CD14-positive monocyte (primary cell): ENCODE results near the gene CCL28. TPM values are rescaled to one million over a fixed set of nuclear protein-coding genes. Genes with fewer than 3 reads are reported as not detected.
A peak's percentile ranks its signal among the peaks of the same experiment; 100 is the strongest.

Source experiments
- DNase-seq, 3 donors: peaks; one replicate each; pipeline ENCODE4 v3.0.0-alpha.2; 2011 to 2022
- H2AFZ ChIP-seq: 2 replicates; pipeline ENCODE4 v1.6.0; 2012; ENCODE audit warnings: mild to moderate bottlenecking, low read depth, low read length, inconsistent platforms; ENCODE audit not compliant: insufficient read depth, poor library complexity, severe bottlenecking
- H3K27ac ChIP-seq, 2 donors: 1 replicate in 1 of 2; 2 replicates in 1 of 2; pipeline ENCODE4 v1.5.1; 2012 to 2013; ENCODE audit warnings: low read length in 2 of 2, control low read depth in 1 of 2, inconsistent platforms in 1 of 2, low read depth in 1 of 2, mild to moderate bottlenecking in 1 of 2
- H3K27me3 ChIP-seq, 2 donors: one replicate each; pipeline versions ENCODE4 v1.6.0 to v1.6.1; 2011 to 2013; ENCODE audit warnings: low read length in 2 of 2; ENCODE audit not compliant: control insufficient read depth in 2 of 2, insufficient read depth in 2 of 2
- H3K36me3 ChIP-seq, 2 donors: replicated peaks in 1 of 2; 1 replicate in 1 of 2; 2 replicates in 1 of 2; pipeline versions ENCODE4 v1.5.1 to v1.6.1; 2012 to 2013; ENCODE audit warnings: low read length in 2 of 2, control low read depth in 1 of 2, inconsistent platforms in 1 of 2, mild to moderate bottlenecking in 1 of 2; ENCODE audit not compliant: insufficient read depth in 2 of 2, control insufficient read depth in 1 of 2
- H3K4me1 ChIP-seq, 2 donors: 1 replicate in 1 of 2; 2 replicates in 1 of 2; pipeline versions ENCODE4 v1.5.1 to v1.6.1; 2012 to 2013; ENCODE audit warnings: low read length in 2 of 2, control low read depth in 1 of 2, inconsistent platforms in 1 of 2, mild to moderate bottlenecking in 1 of 2, moderate library complexity in 1 of 2; ENCODE audit not compliant: insufficient read depth in 2 of 2, control insufficient read depth in 1 of 2
- H3K4me2 ChIP-seq: replicated peaks from 2 replicates; pipeline ENCODE3; 2012; ENCODE audit warnings: low read length, moderate library complexity, mild to moderate bottlenecking; ENCODE audit not compliant: poor library complexity, severe bottlenecking; ENCODE audit errors: extremely low read depth
- H3K4me3 ChIP-seq, 3 experiments: fragments of 200-600 bp in 1 of 3; sonication (generic) in 1 of 3; replicated peaks in 1 of 3; 1 replicate in 2 of 3; 2 replicates in 1 of 3; pipeline ENCODE4 v1.5.1; 2011 to 2013; ENCODE audit warnings: low read length in 3 of 3, mild to moderate bottlenecking in 3 of 3, control low read depth in 2 of 3, low read depth in 2 of 3, inconsistent platforms in 1 of 3, moderate library complexity in 1 of 3
- H3K79me2 ChIP-seq: 2 replicates; pipeline ENCODE4 v1.6.0; 2012; ENCODE audit warnings: mild to moderate bottlenecking, control low read depth, inconsistent platforms, low read length, moderate library complexity; ENCODE audit not compliant: insufficient read depth
- H3K9ac ChIP-seq: 2 replicates; pipeline ENCODE4 v1.6.0; 2017; ENCODE audit warnings: low read length, mild to moderate bottlenecking; ENCODE audit not compliant: insufficient read depth, poor library complexity, severe bottlenecking
- H3K9me3 ChIP-seq, 2 donors: replicated peaks in 1 of 2; 1 replicate in 1 of 2; 2 replicates in 1 of 2; pipeline versions ENCODE4 v1.5.1 to v1.6.1; 2012 to 2013; ENCODE audit warnings: low read length in 2 of 2, control low read depth in 1 of 2; ENCODE audit not compliant: control insufficient read depth in 1 of 2, insufficient read depth in 1 of 2
- H4K20me1 ChIP-seq: 2 replicates; pipeline ENCODE4 v1.6.0; 2012; ENCODE audit warnings: mild to moderate bottlenecking, low read length, control low read depth, moderate library complexity; ENCODE audit not compliant: insufficient read depth
- H3K27ac Mint-ChIP-seq, 7 donors: one replicate each; pipeline ENCODE4 v1.8.0; 2020; ENCODE audit warnings: mild to moderate bottlenecking in 7 of 7, mixed read lengths in 7 of 7, moderate library complexity in 6 of 7, inconsistent platforms in 2 of 7
- H3K27me3 Mint-ChIP-seq, 3 donors: one replicate each; pipeline ENCODE4 v1.8.0; 2021 to 2022; ENCODE audit warnings: low read depth in 3 of 3, mild to moderate bottlenecking in 3 of 3, mixed read lengths in 3 of 3, moderate library complexity in 3 of 3, inconsistent platforms in 1 of 3
- H3K36me3 Mint-ChIP-seq, 2 donors: one replicate each; pipeline ENCODE4 v1.8.0; 2020; ENCODE audit warnings: mixed read lengths in 2 of 2, inconsistent platforms in 1 of 2, mild to moderate bottlenecking in 1 of 2
- H3K4me1 Mint-ChIP-seq: one replicate; pipeline ENCODE4 v1.8.0; 2020; ENCODE audit warnings: mild to moderate bottlenecking, mixed read lengths
- H3K4me3 Mint-ChIP-seq, 2 donors: one replicate each; pipeline ENCODE4 v1.8.0; 2020; ENCODE audit warnings: mild to moderate bottlenecking in 2 of 2, mixed read lengths in 2 of 2, moderate library complexity in 1 of 2
- H3K9me3 Mint-ChIP-seq, 7 donors: one replicate each; pipeline ENCODE4 v1.8.0; 2020 to 2022; ENCODE audit warnings: mixed read lengths in 7 of 7, mild to moderate bottlenecking in 6 of 7, moderate library complexity in 6 of 7, inconsistent platforms in 2 of 7
- CTCF ChIP-seq: fragments of 200-600 bp; IDR thresholded peaks from one replicate; pipeline ENCODE4 v1.8.0; 2022; ENCODE audit warnings: antibody characterized with exemption, mild to moderate bottlenecking
- WGBS: methylation state at CpG from one replicate; pipeline ENCODE4 v1.1.5; 2013; ENCODE audit warnings: missing lambda C conversion rate; ENCODE audit not compliant: insufficient coverage; 5-methylcytosine and 5-hydroxymethylcytosine counted together
- intact Hi-C, 2 donors: fragments of 100-400 bp; cut with micrococcal nuclease; formaldehyde crosslinking; loops; one replicate each; pipeline versions ENCODE4 v1.15.0 to v1.15.1; 2023
- polyA plus RNA-seq, 3 donors: library from polyadenylated mRNA; depleted of rRNA in 1 of 3; unstranded in 2 of 3; stranded (reverse) in 1 of 3; fragments of 300-500 nt in 2 of 3; fragments of >200 nt in 1 of 3; fragmentation: Illumina TruSeq in 2 of 3; gene quantifications; 1 replicate in 2 of 3; 2 replicates in 1 of 3; pipeline ENCODE4 v1.2.3, GENCODE V29; 2012 to 2021

Gene CCL28
- polyA plus RNA-seq, 3 donors: 0.10 to 0.51 (median 0.32) TPM

- H3K4me3 Mint-ChIP-seq: no peak overlapping the region
- WGBS: no CpG with 5 or more reads among the region's 4 CpGs
- peak; percentile 75 to 86 (median 81) for DNase-seq
Observed at GRCh38 chr5:43389679-43390329, 22.4 kb downstream of the CCL28 start.

GRCh38 chr5:43386960-43387362 lies 25.2 kb downstream of the CCL28 start:
- H4K20me1 ChIP-seq: no peaks in the 10 kb centered on the region
- Mint-ChIP-seq H3K4me3 (no peak overlapping the region), H3K27me3 (peaks cover 0 to 1% (median 0%) of the 10 kb centered on the region in 3 donors), H3K9me3 (no peaks in the 10 kb centered on the region), H3K27ac (no peak overlapping the region), H3K4me1 (peaks cover 7% of the 10 kb centered on the region), H3K36me3 (peaks cover 5 to 9% of the 10 kb centered on the region in 2 donors)
- H3K4me2 ChIP-seq: no peak overlapping the region
- H3K9ac ChIP-seq: no peak overlapping the region
- H2AFZ ChIP-seq: no peak overlapping the region
- no peaks in the 10 kb centered on the region for H3K36me3 ChIP-seq
- H3K79me2 ChIP-seq: no peaks in the 10 kb centered on the region
- H3K4me3 ChIP-seq: no peak overlapping the region
- no peaks in the 10 kb centered on the region for H3K27me3 ChIP-seq
- WGBS: 67% methylated on average over 1 of the region's 3 CpGs
- DNase-seq: no peak
- H3K9me3 ChIP-seq: no peaks in the 10 kb centered on the region
- TF ChIP-seq CTCF: no peak
- H3K27ac ChIP-seq: no peak overlapping the region
- intact Hi-C loops: loop anchor here in 1 of 2 donors (10.0 kb wide), 1 partner anchor 272 kb away; no protein-coding TSS in a partner anchor
- no peaks in the 10 kb centered on the region for H3K4me1 ChIP-seq

More at GRCh38 chr5:43389679-43390329, 22.4 kb downstream of the CCL28 start:
- H3K4me1 ChIP-seq: no peaks in the 10 kb centered on the region
- TF ChIP-seq CTCF: peak; percentile 87
- no peaks in the 10 kb centered on the region for H3K36me3 ChIP-seq
- H3K4me2 ChIP-seq: no peak overlapping the region
- H3K4me3 ChIP-seq: no peak overlapping the region
- H3K9ac ChIP-seq: no peak overlapping the region
- H3K79me2 ChIP-seq: no peaks in the 10 kb centered on the region
- peak overlapping the region; percentile 23 for H2AFZ ChIP-seq
- intact Hi-C loops: loop anchor here in 1 of 2 donors (10.0 kb wide), 1 partner anchor 275 kb away; no protein-coding TSS in a partner anchor
- no peaks in the 10 kb centered on the region for H4K20me1 ChIP-seq
- H3K9me3 Mint-ChIP-seq: no peaks in the 10 kb centered on the region
- no peaks in the 10 kb centered on the region for H3K27me3 Mint-ChIP-seq
- no peak overlapping the region for H3K27ac ChIP-seq
- H3K36me3 Mint-ChIP-seq: peaks cover 5 to 9% of the 10 kb centered on the region in 2 donors
- peak overlapping the region in 1 of 7 donors; percentile 37 for H3K27ac Mint-ChIP-seq
- H3K27me3 ChIP-seq: no peaks in the 10 kb centered on the region
- H3K9me3 ChIP-seq: no peaks in the 10 kb centered on the region
- peaks cover 7% of the 10 kb centered on the region for H3K4me1 Mint-ChIP-seq
